Measurements from ENCODE around the gene NR1D1.

NR1D1 gene

DNA sequence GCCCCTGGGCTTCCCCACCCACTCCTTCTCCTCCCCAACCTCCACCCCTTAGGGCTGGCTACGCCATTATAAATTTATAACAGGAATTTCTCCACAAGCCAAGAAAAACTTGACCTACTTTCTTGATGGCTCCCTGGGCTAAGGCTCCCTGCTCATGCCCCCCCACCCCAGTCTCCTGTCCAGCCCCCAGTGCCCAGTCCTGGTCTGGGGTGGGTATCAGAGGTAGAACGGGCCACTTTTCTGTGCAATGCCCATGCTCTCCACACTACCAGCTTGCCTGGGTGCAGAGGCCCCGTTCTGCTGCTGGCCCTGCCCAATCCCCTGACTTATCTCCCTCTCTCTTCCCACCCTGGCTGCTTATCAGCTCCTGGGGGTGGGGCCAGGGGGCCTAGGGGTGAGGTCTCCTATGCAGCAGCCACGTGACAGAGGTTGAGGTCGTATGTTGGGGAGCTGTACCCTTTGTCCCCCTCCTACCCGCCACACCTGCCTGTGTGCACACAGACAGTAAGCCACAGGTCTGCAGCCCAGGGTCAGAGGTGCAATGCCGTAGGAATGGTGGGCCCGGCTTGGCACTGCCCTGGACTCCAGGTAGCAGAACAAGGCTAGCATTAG is 27.5 kb downstream of the NR1D1 start:
- peak overlapping the region in 1 of 2 donors; percentile 73 for H3K4me3 ChIP-seq (ENCODE audit: low read length in 2 of 2)
- H3K27me3 ChIP-seq (ENCODE audit: control insufficient read depth in 1 of 2, insufficient read depth in 2 of 2, low read length in 2 of 2), result no peaks in the 10 kb centered on the region
- H3K4me1 ChIP-seq (ENCODE audit: control insufficient read depth, insufficient read depth, low read length), result peaks cover 93% of the 10 kb centered on the region
- H3K27ac ChIP-seq (ENCODE audit: low read length), result peak overlapping the region; percentile 93
- H3K9ac ChIP-seq (ENCODE audit: low read length in 2 of 2), result peak overlapping the region; percentile 36 to 39
- H3K36me3 ChIP-seq (ENCODE audit: control insufficient read depth in 2 of 2, insufficient read depth in 2 of 2, low read length in 2 of 2), result peaks cover 8 to 17% of the 10 kb centered on the region in 2 donors
- H3K9me3 ChIP-seq (ENCODE audit: control insufficient read depth in 2 of 2, low read length in 2 of 2), result no peaks in the 10 kb centered on the region

DNA sequence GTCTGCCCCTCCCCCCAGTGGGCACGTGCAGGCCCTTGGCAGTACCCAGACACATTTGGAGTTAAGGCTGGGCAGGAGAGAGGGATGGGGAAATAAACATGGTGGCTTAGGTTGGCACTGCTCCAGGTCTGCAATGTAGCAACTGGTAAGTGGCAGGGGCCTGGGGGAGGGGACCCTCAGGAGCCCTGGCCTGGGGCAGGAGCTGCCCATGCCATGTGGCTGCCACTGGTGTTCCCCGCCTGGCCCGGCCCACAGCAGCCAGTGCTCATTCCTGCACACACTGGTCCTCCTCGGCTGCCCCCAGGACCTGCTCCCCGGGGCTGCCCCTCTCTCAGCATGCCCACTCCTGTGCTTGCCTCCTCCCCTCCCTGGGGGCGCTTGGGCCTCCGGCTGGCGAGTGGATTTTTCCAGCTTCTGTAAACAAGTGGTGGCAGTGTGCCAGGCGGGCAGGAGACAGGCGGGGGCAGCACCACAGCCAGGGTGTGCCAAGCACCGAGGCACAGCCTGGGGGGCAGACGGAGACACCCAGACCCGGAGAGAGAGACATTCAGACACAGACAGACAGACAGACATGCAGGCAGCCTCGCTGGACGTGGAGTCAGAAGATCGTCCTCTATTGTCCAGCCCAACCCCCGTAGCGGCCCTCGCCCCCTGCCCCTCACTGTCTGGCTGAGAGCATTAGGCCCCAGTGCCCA is 28.2 kb downstream of the NR1D1 start:
- Histone ChIP-seq H3K27me3 (ENCODE audit: control insufficient read depth in 1 of 2, insufficient read depth in 2 of 2, low read length in 2 of 2) (no peaks in the 10 kb centered on the region), H3K4me1 (ENCODE audit: control insufficient read depth, insufficient read depth, low read length) (peaks cover 98% of the 10 kb centered on the region), H3K36me3 (ENCODE audit: control insufficient read depth in 2 of 2, insufficient read depth in 2 of 2, low read length in 2 of 2) (peaks cover 5 to 15% of the 10 kb centered on the region in 2 donors), H3K9ac (ENCODE audit: low read length in 2 of 2) (peak overlapping the region; percentile 39 to 60), H3K27ac (ENCODE audit: low read length) (peak overlapping the region; percentile 93), H3K9me3 (ENCODE audit: control insufficient read depth in 2 of 2, low read length in 2 of 2) (no peaks in the 10 kb centered on the region), H3K4me3 (ENCODE audit: low read length in 2 of 2) (peak overlapping the region; percentile 36 to 73)

GRCh38 chr17:40071313-40072039 is 28.9 kb downstream of the NR1D1 start:
- Histone ChIP-seq H3K4me3 (ENCODE audit: low read length in 2 of 2) (peak overlapping the region; percentile 36 to 73), H3K4me1 (ENCODE audit: control insufficient read depth, insufficient read depth, low read length) (peaks cover 100% of the 10 kb centered on the region), H3K36me3 (ENCODE audit: control insufficient read depth in 2 of 2, insufficient read depth in 2 of 2, low read length in 2 of 2) (peaks cover 0 to 9% of the 10 kb centered on the region in 2 donors), H3K27me3 (ENCODE audit: control insufficient read depth in 1 of 2, insufficient read depth in 2 of 2, low read length in 2 of 2) (no peaks in the 10 kb centered on the region), H3K9me3 (ENCODE audit: control insufficient read depth in 2 of 2, low read length in 2 of 2) (no peaks in the 10 kb centered on the region), H3K9ac (ENCODE audit: low read length in 2 of 2) (peak overlapping the region; percentile 51 to 60), H3K27ac (ENCODE audit: low read length) (peak overlapping the region; percentile 93)

GRCh38 chr17:40070709-40071312 is 29.6 kb downstream of the NR1D1 start:
- Histone ChIP-seq H3K9me3 (ENCODE audit: control insufficient read depth in 2 of 2, low read length in 2 of 2) (no peaks in the 10 kb centered on the region), H3K4me3 (ENCODE audit: low read length in 2 of 2) (peak overlapping the region; percentile 60 to 73), H3K27me3 (ENCODE audit: control insufficient read depth in 1 of 2, insufficient read depth in 2 of 2, low read length in 2 of 2) (no peaks in the 10 kb centered on the region), H3K27ac (ENCODE audit: low read length) (peak overlapping the region; percentile 93), H3K9ac (ENCODE audit: low read length in 2 of 2) (peak overlapping the region; percentile 60 to 64), H3K36me3 (ENCODE audit: control insufficient read depth in 2 of 2, insufficient read depth in 2 of 2, low read length in 2 of 2) (peaks cover 0 to 3% of the 10 kb centered on the region in 2 donors), H3K4me1 (ENCODE audit: control insufficient read depth, insufficient read depth, low read length) (peaks cover 98% of the 10 kb centered on the region)

GRCh38 chr17:40069751-40070708 is 30.4 kb downstream of the NR1D1 start:
- peak overlapping the region; percentile 60 to 73 for H3K4me3 ChIP-seq (ENCODE audit: low read length in 2 of 2)
- peaks cover 98% of the 10 kb centered on the region for H3K4me1 ChIP-seq (ENCODE audit: control insufficient read depth, insufficient read depth, low read length)
- H3K27ac ChIP-seq (ENCODE audit: low read length), result peak overlapping the region; percentile 93
- H3K9ac ChIP-seq (ENCODE audit: low read length in 2 of 2), result peak overlapping the region; percentile 60 to 64
- H3K9me3 ChIP-seq (ENCODE audit: control insufficient read depth in 2 of 2, low read length in 2 of 2), result no peaks in the 10 kb centered on the region
- peaks cover 0 to 2% of the 10 kb centered on the region in 2 donors for H3K36me3 ChIP-seq (ENCODE audit: control insufficient read depth in 2 of 2, insufficient read depth in 2 of 2, low read length in 2 of 2)
- no peaks in the 10 kb centered on the region for H3K27me3 ChIP-seq (ENCODE audit: control insufficient read depth in 1 of 2, insufficient read depth in 2 of 2, low read length in 2 of 2)

GRCh38 chr17:40068917-40069750 is 31.3 kb downstream of the NR1D1 start:
- Histone ChIP-seq H3K9me3 (ENCODE audit: control insufficient read depth in 2 of 2, low read length in 2 of 2) (no peaks in the 10 kb centered on the region), H3K4me1 (ENCODE audit: control insufficient read depth, insufficient read depth, low read length) (peaks cover 98% of the 10 kb centered on the region), H3K36me3 (ENCODE audit: control insufficient read depth in 2 of 2, insufficient read depth in 2 of 2, low read length in 2 of 2) (no peaks in the 10 kb centered on the region), H3K9ac (ENCODE audit: low read length in 2 of 2) (peak overlapping the region; percentile 60 to 64), H3K4me3 (ENCODE audit: low read length in 2 of 2) (peak overlapping the region; percentile 60 to 73), H3K27me3 (ENCODE audit: control insufficient read depth in 1 of 2, insufficient read depth in 2 of 2, low read length in 2 of 2) (no peaks in the 10 kb centered on the region), H3K27ac (ENCODE audit: low read length) (peak overlapping the region; percentile 93)

DNA sequence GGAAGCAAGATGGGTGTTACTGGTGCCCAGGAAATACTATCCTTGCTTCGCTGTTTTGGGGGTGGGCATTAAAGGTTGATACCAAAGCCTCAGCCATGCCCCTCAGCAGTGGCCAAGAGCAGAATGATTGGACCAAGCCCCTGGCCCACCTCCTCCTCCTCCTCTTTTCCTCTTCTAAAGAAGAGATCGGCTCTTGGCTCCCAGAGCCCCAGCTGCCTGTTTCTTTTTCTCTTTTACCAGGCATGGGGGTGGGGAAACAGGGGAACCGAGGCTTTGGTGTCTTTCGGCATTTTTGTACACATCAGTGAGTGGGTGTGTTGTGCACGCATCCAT is 31.8 kb downstream of the NR1D1 start:
- peaks cover 98% of the 10 kb centered on the region for H3K4me1 ChIP-seq (ENCODE audit: control insufficient read depth, insufficient read depth, low read length)

DNA sequence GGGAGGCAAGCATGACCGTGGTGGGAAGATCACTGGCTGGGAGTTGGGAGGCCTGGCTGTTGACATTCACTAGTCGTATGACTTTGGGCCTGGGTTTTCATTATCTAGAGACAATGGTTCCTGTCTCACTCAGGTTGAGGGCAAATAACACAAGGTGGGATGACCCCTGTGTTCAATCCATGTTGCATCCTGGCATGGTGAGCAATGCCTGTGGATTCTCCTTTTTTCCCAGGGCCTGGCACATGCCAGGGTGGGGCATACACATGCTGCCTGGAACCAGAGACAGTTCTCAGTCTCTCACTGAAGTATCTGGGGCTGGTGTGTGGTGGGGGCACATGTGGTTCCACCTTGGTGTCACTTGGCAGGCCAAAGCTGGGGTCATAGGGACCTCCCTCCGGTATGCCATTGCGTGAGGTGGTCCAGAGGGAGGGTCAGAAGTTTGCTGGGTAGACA is 32.2 kb downstream of the NR1D1 start:
- Histone ChIP-seq H3K4me3 (ENCODE audit: low read length in 2 of 2) (peak overlapping the region; percentile 60 to 73), H3K9ac (ENCODE audit: low read length in 2 of 2) (peak overlapping the region; percentile 47 to 64), H3K36me3 (ENCODE audit: control insufficient read depth in 2 of 2, insufficient read depth in 2 of 2, low read length in 2 of 2) (no peaks in the 10 kb centered on the region), H3K27me3 (ENCODE audit: control insufficient read depth in 1 of 2, insufficient read depth in 2 of 2, low read length in 2 of 2) (no peaks in the 10 kb centered on the region), H3K9me3 (ENCODE audit: control insufficient read depth in 2 of 2, low read length in 2 of 2) (no peaks in the 10 kb centered on the region), H3K4me1 (ENCODE audit: control insufficient read depth, insufficient read depth, low read length) (peaks cover 94% of the 10 kb centered on the region), H3K27ac (ENCODE audit: low read length) (peak overlapping the region; percentile 93)

More for the DNA sequence above, 31.8 kb downstream of the NR1D1 start:
- Histone ChIP-seq H3K9ac (ENCODE audit: low read length in 2 of 2) (peak overlapping the region; percentile 47 to 64), H3K27ac (ENCODE audit: low read length) (peak overlapping the region; percentile 93), H3K4me3 (ENCODE audit: low read length in 2 of 2) (peak overlapping the region; percentile 60 to 73), H3K9me3 (ENCODE audit: control insufficient read depth in 2 of 2, low read length in 2 of 2) (no peaks in the 10 kb centered on the region), H3K36me3 (ENCODE audit: control insufficient read depth in 2 of 2, insufficient read depth in 2 of 2, low read length in 2 of 2) (no peaks in the 10 kb centered on the region), H3K27me3 (ENCODE audit: control insufficient read depth in 1 of 2, insufficient read depth in 2 of 2, low read length in 2 of 2) (no peaks in the 10 kb centered on the region)

- no peaks in the 10 kb centered on the region for H3K27me3 ChIP-seq (ENCODE audit: control insufficient read depth in 1 of 2, insufficient read depth in 2 of 2, low read length in 2 of 2)
- H3K9ac ChIP-seq (ENCODE audit: low read length in 2 of 2), result no peak overlapping the region
Measured at GRCh38 chr17:40067710-40068109, 32.7 kb downstream of the NR1D1 start.

More at GRCh38 chr17:40067710-40068109, 32.7 kb downstream of the NR1D1 start:
- Histone ChIP-seq H3K36me3 (ENCODE audit: control insufficient read depth in 2 of 2, insufficient read depth in 2 of 2, low read length in 2 of 2) (no peaks in the 10 kb centered on the region), H3K4me1 (ENCODE audit: control insufficient read depth, insufficient read depth, low read length) (peaks cover 90% of the 10 kb centered on the region), H3K27ac (ENCODE audit: low read length) (peak overlapping the region; percentile 93), H3K4me3 (ENCODE audit: low read length in 2 of 2) (peak overlapping the region in 1 of 2 donors; percentile 73), H3K9me3 (ENCODE audit: control insufficient read depth in 2 of 2, low read length in 2 of 2) (no peaks in the 10 kb centered on the region)
